G401.6 (cell line): ENCODE results near the gene EHD3.
"Not testable (repeated sequence)": the region's sequence is repeated elsewhere in the genome, so short reads cannot be mapped to it uniquely, and the experiment has no call there.

Experiments
- FAIRE-seq: peaks from 2 replicates; lab custom pipeline; 2012; peaks lifted over from hg19 to GRCh38; lab: Jason Lieb, UNC

The EHD3 gene

GRCh38 chr2:31256611-31257382, 22.8 kb downstream of the EHD3 start:
- FAIRE-seq: no peak

GRCh38 chr2:31258351-31258750, 24.4 kb downstream of the EHD3 start:
- no peak for FAIRE-seq

- no peak for FAIRE-seq
These were observed 25.1 kb downstream of the EHD3 start for GRCh38 chr2:31259075-31259474.

GRCh38 chr2:31260870-31261269, 26.9 kb downstream of the EHD3 start:
- no peak for FAIRE-seq

- no peak for FAIRE-seq
These were observed 29.8 kb downstream of the EHD3 start for GRCh38 chr2:31263636-31264190.

- FAIRE-seq: no peak
These were observed 31.3 kb downstream of the EHD3 start for GRCh38 chr2:31265234-31265633.

GRCh38 chr2:31266804-31267203, 32.9 kb downstream of the EHD3 start:
- FAIRE-seq: no peak

GRCh38 chr2:31267437-31268120, 33.6 kb downstream of the EHD3 start:
- FAIRE-seq: no peak

GRCh38 chr2:31268344-31268743, 34.4 kb downstream of the EHD3 start:
- no peak for FAIRE-seq

GRCh38 chr2:31269087-31269486, 35.1 kb downstream of the EHD3 start:
- FAIRE-seq: no peak

GRCh38 chr2:31270131-31270530, 36.2 kb downstream of the EHD3 start:
- no peak for FAIRE-seq

GRCh38 chr2:31270822-31271231, 36.9 kb downstream of the EHD3 start:
- FAIRE-seq: no peak

GRCh38 chr2:31271851-31272267, 37.9 kb downstream of the EHD3 start:
- FAIRE-seq: no peak

- no peak for FAIRE-seq
These were observed 40.6 kb downstream of the EHD3 start for GRCh38 chr2:31274401-31275075.

- FAIRE-seq: no peak
These were observed 42.0 kb downstream of the EHD3 start for GRCh38 chr2:31275976-31276375.

- no peak for FAIRE-seq
These were observed 43.7 kb downstream of the EHD3 start for GRCh38 chr2:31277621-31278020.

- FAIRE-seq: no peak
These were observed 48.7 kb downstream of the EHD3 start for GRCh38 chr2:31282634-31283033.

- FAIRE-seq: not testable (repeated sequence)
These were observed 49.4 kb downstream of the EHD3 start for GRCh38 chr2:31283193-31283919.

GRCh38 chr2:31284107-31284506, 50.2 kb downstream of the EHD3 start:
- no peak for FAIRE-seq

- FAIRE-seq: no peak
These were observed 52.3 kb downstream of the EHD3 start for GRCh38 chr2:31286230-31286629.

- no peak for FAIRE-seq
These were observed 53.1 kb downstream of the EHD3 start for GRCh38 chr2:31286961-31287550.

- FAIRE-seq: no peak
These were observed 53.7 kb downstream of the EHD3 start for GRCh38 chr2:31287654-31288053.
